Activated T-cell treated with anti-CD3 and anti-CD28 coated beads for 48 hours (primary cell): ENCODE results near the gene PIK3AP1.
"Not testable (repeated sequence)": the region's sequence is repeated elsewhere in the genome, so short reads cannot be mapped to it uniquely, and the experiment has no call there.

Experiments used
- DNase-seq: peaks from one replicate; pipeline ENCODE4 v3.0.0-alpha.2; 2020; ENCODE audit warnings: low read depth

The PIK3AP1 gene

DNA sequence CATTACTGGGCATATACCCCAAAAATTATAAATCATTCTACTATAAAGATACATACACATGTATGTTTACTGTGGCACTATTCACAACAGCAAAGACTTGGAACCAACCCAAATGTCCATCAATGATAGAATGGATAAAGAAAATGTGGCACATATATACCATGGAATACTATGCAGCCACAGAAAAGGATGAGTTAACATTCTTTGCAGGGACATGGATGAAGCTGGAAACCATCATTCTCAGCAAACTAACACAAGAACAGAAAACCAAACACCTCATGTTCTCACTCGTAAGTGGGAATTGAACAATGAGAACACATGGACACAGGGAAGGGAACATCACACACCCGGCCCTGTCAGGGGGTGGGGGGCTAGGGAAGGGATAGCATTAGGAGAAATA, 145.8 kb downstream of the PIK3AP1 start:
- DNase-seq, result not testable (repeated sequence)

DNA sequence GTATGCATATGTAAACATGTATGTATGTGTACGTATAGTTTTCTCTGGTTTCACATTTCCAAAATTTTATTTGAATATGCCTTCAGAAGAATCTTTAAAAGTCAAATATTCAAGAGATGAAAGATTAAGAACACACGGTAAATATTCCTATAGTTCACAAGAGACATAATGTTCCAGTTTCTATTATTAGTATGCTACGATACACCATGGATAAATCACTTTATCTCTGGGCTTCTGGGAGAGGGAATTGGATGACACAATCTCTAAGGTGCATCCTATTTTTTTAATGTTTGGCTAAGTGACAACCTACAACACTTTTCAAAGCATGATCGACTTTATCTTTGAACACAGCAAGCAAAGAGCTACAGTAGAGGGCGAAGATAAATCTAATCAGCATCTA, 147.3 kb downstream of the PIK3AP1 start:
- DNase-seq, result no peak

DNA sequence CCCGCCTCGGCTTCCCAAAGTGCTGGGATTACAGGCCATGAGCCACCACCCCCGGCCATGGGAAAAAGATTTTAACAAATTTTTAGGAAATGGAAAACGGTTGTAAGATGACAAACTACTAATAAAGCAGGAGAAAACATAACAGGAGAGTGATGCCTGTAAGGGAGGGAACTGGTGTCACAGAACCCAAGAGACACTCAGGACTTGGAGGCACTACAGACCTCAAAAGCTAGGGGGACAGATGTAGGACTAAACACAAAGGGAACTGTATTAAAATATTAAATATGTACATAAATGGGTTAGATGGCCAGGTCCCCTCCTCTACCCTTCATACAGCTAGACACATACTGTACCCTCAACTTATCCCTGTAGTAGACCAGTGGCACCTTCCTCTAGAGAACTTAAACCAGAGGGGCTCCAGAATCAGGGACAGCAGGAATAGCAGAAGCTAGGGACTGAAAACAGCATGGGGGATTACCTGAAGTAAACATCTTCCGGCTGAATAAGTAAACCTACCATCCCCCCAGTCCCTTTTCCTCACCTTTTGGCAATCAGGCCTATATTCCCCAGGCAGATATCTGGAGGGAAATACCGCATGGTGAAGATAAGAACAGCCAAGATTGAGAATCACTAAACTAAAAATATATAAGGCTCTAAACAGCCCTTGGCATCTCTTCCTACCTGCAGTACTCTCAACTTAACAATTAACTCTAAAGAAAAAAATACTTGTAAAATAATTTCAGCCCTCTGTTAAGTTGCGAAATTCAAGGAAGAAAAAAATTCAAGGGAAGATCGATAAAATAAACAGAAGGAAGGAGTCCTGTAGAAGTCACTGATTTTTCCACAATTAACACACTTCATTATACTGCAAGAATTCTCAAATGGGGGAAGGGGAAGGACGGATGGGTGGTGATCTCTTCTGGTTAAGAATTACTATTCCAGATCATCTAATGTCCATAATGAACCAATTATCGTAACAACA, 149.0 kb downstream of the PIK3AP1 start:
- no peak for DNase-seq

DNA sequence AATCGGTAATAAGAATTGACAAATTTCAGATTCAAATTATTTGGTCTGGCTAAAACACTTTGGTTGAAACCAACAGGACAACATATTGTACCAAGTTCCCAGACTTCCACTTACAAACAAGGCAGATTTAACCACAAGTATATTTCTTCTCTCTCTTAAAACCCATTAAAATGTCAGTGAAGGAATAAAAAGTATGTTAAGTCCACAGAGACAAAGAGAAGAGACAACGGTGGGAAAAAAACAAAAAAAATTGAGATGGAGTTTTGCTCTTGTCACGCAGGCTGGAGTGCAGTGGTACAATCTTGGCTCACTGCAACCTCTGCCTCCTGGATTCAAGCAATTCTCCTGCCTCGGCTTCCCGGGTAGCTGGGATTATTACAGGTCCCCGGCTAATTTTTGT, 149.8 kb downstream of the PIK3AP1 start:
- no peak for DNase-seq

DNA sequence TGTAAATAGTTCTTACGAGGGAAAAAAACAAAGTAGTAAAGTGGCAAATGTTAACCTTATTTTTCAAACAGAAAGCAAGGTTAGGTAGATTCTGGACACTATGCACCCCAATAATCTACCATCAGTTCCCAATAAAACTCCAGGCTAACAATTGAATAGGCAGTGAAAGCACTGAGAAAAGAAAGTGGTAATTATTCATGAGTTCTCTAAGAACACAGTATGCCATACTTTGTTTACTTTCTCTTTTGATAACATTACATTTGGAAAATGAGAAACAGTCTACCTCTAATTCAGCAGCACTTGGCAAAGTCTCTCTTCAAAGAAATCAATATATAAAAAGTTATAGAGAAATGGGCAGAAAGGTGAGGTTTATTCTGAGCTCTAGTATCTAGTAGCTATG, 151.9 kb downstream of the PIK3AP1 start:
- DNase-seq, result no peak

DNA sequence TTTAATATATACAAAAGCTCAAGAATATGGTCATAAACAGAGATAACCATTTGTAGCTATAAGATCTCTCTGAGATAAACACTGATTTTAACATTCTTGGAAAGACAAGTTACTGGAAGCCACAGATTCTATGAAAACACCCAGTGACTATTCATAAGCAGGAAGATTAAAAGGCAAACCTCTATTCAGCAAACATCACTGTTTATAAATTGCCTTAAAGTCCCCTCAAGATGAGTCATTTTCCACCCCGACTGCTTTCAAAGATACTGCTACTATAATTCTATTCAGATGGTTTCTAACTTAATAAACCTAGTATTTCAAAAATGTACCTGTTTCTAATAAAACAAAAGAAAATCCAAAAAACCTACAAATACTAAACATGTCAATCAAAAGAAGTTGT, 154.5 kb downstream of the PIK3AP1 start:
- DNase-seq, result no peak

DNA sequence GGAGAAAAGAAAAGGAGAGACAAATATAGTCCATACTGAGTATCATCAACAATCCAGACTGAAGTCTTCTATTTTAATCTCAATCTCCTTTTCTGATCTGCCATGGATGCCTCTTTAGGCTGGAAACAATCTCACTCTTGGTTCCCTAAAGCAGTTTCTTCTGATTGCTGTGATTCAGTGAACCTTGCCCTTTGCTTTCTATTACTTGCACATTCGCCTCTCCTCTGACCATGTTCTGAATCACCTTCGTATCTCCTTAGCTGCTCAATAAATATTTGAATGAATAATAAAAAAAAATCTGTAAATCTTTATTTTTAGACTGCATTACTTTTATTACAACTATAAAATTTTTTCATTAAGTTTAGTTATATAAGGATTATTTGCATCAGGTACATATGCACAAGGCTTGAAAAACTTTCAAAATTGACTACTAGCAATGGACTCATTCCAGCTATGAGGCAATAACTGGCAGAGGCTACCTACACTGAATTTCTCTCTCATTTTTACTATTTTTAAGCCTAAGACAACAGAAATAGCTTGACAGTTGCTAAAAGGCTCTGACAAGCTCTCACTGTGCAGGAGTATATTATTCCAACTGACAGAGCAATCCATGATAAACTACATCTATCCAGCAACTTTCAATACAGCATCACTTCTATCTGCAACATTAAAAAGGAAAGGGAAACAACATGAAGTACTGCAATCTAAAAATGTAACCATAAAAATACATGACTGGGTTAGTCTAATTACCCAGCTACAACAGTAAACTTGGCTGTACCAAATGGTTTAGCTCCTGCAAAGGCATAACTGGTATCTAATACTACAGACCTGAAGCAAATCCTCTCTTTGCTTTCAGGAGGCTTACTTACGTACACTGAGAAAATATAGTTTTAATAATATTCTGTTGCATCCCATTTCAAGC, 159.1 kb downstream of the PIK3AP1 start:
- no peak for DNase-seq

DNA sequence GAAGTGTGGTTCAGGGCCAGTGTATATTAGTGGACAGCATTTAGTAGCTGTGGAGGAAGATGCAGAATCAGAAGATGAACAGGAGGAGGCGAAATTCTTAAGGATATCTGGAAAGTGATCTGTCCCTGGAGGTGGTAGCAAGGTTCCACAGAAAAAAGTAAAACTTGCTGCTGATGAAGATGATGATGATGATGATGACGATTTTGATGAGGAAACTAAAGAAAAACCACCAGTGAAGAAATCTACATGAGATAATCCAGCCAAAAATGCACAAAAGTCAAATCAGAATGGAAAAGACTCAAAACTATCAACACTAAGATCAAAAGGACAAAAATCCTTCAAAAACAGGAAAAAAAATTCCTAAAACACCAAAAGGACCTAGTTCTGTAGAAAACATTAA, 159.8 kb downstream of the PIK3AP1 start:
- no peak for DNase-seq

DNA sequence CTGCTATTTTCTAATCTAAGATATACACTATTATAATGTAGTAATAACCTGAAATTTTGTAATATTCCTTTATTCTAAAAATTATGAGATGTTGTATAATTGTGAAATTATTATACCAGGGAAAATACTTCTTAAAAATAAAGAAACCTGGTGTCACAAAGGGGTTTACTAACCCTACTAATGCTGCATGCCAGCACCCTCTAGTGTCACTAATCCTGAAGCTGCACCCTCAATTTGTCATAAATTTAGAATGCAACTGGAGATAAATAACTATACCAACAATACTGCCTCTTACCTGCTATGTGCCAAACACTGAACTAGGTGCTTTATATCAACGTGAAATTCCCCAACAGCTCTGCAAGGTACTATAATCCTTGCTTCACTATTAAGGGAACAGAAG, 164.3 kb downstream of the PIK3AP1 start:
- DNase-seq, result no peak

DNA sequence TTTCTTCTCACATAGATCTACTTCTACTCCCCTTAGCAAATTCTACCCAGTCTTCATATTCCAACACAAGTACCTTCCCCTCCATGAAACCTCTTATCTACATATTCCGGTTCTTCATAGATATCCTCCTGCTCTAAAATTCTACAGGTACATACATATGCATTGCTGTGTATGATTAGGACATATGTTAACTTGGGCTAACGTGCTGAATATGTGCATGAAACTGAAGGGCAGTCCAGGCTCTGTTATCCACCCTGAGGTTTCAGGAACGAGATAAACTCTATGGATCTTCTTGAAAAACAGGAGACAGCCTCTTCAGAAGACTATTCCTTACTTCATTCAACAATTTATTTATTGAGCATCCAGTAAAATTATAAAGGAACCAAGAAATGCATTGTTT, 165.0 kb downstream of the PIK3AP1 start:
- no peak for DNase-seq

DNA sequence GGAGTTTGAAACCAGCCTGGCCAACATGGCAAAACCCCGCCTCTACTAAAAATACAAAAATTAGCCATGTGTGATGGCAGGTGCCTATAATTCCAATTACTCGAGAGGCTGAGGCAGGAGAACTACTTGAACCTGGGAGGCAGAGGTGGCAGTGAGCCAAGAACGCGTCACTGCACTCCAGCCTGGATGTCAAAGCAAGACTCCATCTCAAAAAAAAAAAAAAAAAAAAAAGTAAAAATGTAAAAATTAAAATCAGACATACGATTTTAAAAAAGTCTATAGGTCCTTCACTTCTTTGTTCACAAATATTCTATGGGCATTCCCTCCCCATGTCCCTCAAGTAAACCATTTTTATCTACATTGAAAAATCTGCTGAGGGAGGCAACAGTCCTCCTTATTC, 171.7 kb downstream of the PIK3AP1 start:
- no peak for DNase-seq

DNA sequence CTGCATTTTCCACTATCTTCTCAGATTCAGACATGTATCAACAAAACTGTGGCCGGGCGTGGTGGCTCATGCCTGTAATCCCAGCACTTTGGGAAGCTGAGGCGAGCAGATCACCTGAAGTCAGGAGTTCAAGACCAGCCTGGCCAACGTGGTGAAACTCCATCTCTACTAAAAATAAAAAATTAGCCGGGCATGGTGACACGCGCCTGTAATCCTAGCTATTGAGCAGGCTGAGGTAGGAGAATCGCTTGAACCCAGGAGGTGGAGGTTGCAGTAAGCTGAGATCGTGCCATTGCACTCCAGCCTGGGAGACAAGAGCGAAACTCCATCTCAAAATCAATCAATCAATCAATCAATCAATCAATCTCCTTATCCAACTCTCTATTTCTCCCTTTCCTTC, 174.8 kb downstream of the PIK3AP1 start:
- DNase-seq, result not testable (repeated sequence)
